H9 (cell line): ENCODE data around the gene KIF21B. TPM values are rescaled to one million over a fixed set of nuclear protein-coding genes. Genes with fewer than 3 reads are reported as not detected.

Experiments used
- DNase-seq: peaks from one replicate; pipeline ENCODE4 v3.0.0-alpha.2; 2017
- H2AFZ ChIP-seq: one replicate; pipeline ENCODE4 v1.6.1; 2013; ENCODE audit warnings: mild to moderate bottlenecking, low read length, control low read depth, moderate library complexity
- H2AK5ac ChIP-seq: 2 replicates; pipeline ENCODE4 v1.6.1; 2013; ENCODE audit warnings: low read length, control low read depth, mixed read lengths; ENCODE audit not compliant: insufficient read length
- H2BK120ac ChIP-seq: one replicate; pipeline ENCODE4 v1.6.1; 2013; ENCODE audit warnings: low read depth, mild to moderate bottlenecking, low read length, control low read depth, inconsistent platforms; ENCODE audit not compliant: poor library complexity, severe bottlenecking
- H2BK12ac ChIP-seq: 2 replicates; pipeline ENCODE4 v1.6.1; 2013; ENCODE audit warnings: low read length, control low read depth, mixed read lengths, low read depth; ENCODE audit not compliant: insufficient read length
- H2BK15ac ChIP-seq: 2 replicates; pipeline ENCODE4 v1.6.1; 2013; ENCODE audit warnings: low read depth, low read length, control low read depth
- H2BK20ac ChIP-seq: one replicate; pipeline ENCODE4 v1.6.1; 2013; ENCODE audit warnings: low read depth, mild to moderate bottlenecking, low read length, control low read depth, inconsistent platforms; ENCODE audit not compliant: poor library complexity, severe bottlenecking
- H2BK5ac ChIP-seq: 2 replicates; pipeline ENCODE4 v1.6.1; 2013; ENCODE audit warnings: low read length, control low read depth, mixed read lengths; ENCODE audit not compliant: insufficient read length
- H3K14ac ChIP-seq: 2 replicates; pipeline ENCODE4 v1.6.1; 2013; ENCODE audit warnings: low read length, control low read depth; ENCODE audit not compliant: insufficient read depth
- H3K18ac ChIP-seq: 2 replicates; pipeline ENCODE4 v1.6.1; 2013; ENCODE audit warnings: low read depth, mild to moderate bottlenecking, mixed read lengths, low read length, control low read depth; ENCODE audit not compliant: insufficient read length
- H3K23ac ChIP-seq: 2 replicates; pipeline ENCODE4 v1.6.1; 2013; ENCODE audit warnings: low read length, control low read depth, mixed read lengths, low read depth; ENCODE audit not compliant: insufficient read length
- H3K23me2 ChIP-seq: 2 replicates; pipeline ENCODE4 v1.6.1; 2013; ENCODE audit warnings: low read depth, mild to moderate bottlenecking, mixed read lengths, low read length, control low read depth; ENCODE audit not compliant: insufficient read length, poor library complexity, severe bottlenecking
- H3K27ac ChIP-seq: 2 replicates; pipeline ENCODE4 v1.5.1; 2013; ENCODE audit warnings: low read length, control low read depth, mixed read lengths, low read depth; ENCODE audit not compliant: insufficient read length
- H3K27me3 ChIP-seq: 2 replicates; pipeline ENCODE4 v1.6.1; 2013; ENCODE audit warnings: low read length, control low read depth, inconsistent platforms; ENCODE audit not compliant: insufficient read depth
- H3K4ac ChIP-seq: 2 replicates; pipeline ENCODE4 v1.6.1; 2013; ENCODE audit warnings: low read depth, mild to moderate bottlenecking, control low read depth, inconsistent platforms, low read length, moderate library complexity
- H3K4me1 ChIP-seq: 2 replicates; pipeline ENCODE4 v1.6.1; 2013; ENCODE audit warnings: low read length, control low read depth, inconsistent platforms; ENCODE audit not compliant: insufficient read depth
- H3K4me2 ChIP-seq: 2 replicates; pipeline ENCODE4 v1.6.1; 2013; ENCODE audit warnings: low read length, control low read depth, mixed read lengths; ENCODE audit not compliant: insufficient read length, insufficient read depth
- H3K56ac ChIP-seq: 2 replicates; pipeline ENCODE4 v1.6.1; 2013; ENCODE audit warnings: low read depth, mild to moderate bottlenecking, mixed read lengths, low read length, control low read depth; ENCODE audit not compliant: insufficient read length
- H3K79me1 ChIP-seq: 2 replicates; pipeline ENCODE4 v1.6.1; 2013; ENCODE audit warnings: low read depth, mild to moderate bottlenecking, moderate library complexity, low read length, control low read depth, inconsistent platforms; ENCODE audit not compliant: insufficient read depth, poor library complexity, severe bottlenecking
- H3K79me2 ChIP-seq: 2 replicates; pipeline ENCODE4 v1.6.1; 2013; ENCODE audit warnings: low read length, control low read depth, inconsistent platforms; ENCODE audit not compliant: insufficient read depth
- H3K9ac ChIP-seq: 2 replicates; pipeline ENCODE4 v1.6.1; 2013; ENCODE audit warnings: low read length, control low read depth, mixed read lengths; ENCODE audit not compliant: insufficient read length; ENCODE audit errors: extremely low read depth
- H3K9me3 ChIP-seq: one replicate; pipeline ENCODE4 v1.6.1; 2013; ENCODE audit warnings: low read depth, low read length, inconsistent platforms; ENCODE audit not compliant: control insufficient read depth
- H3T11ph ChIP-seq: one replicate; pipeline ENCODE4 v1.6.1; 2013; ENCODE audit warnings: mild to moderate bottlenecking, low read length, control low read depth, inconsistent platforms
- H4K20me1 ChIP-seq: one replicate; pipeline ENCODE4 v1.6.1; 2013; ENCODE audit not compliant: control insufficient read depth, insufficient read length, insufficient read depth
- H4K5ac ChIP-seq: 2 replicates; pipeline ENCODE4 v1.6.1; 2013; ENCODE audit warnings: low read depth, mild to moderate bottlenecking, mixed read lengths, low read length, control low read depth; ENCODE audit not compliant: insufficient read length
- H4K8ac ChIP-seq: replicated peaks from 2 replicates; pipeline ENCODE4 v1.6.1; 2013; ENCODE audit warnings: low read length, control low read depth, mixed read lengths, low read depth; ENCODE audit not compliant: insufficient read length
- H4K91ac ChIP-seq: 2 replicates; pipeline ENCODE4 v1.6.1; 2013; ENCODE audit warnings: low read depth, mild to moderate bottlenecking, moderate library complexity, mixed read lengths, low read length, control low read depth; ENCODE audit not compliant: insufficient read length
- H3K27ac Mint-ChIP-seq, 3 experiments: 2 replicates in 2 of 3; 3 replicates in 1 of 3; pipeline ENCODE4 v1.8.0; 2020 to 2021; ENCODE audit warnings: mixed read lengths in 3 of 3, mild to moderate bottlenecking in 1 of 3, moderate library complexity in 1 of 3
- H3K27me3 Mint-ChIP-seq: 2 replicates; pipeline ENCODE4 v1.8.0; 2021; ENCODE audit warnings: low read depth, mild to moderate bottlenecking, moderate library complexity, mixed read lengths
- H3K36me3 Mint-ChIP-seq, 3 experiments: 2 replicates in 2 of 3; 3 replicates in 1 of 3; pipeline ENCODE4 v1.8.0; 2020 to 2021; ENCODE audit warnings: low read depth in 3 of 3, mixed read lengths in 3 of 3; ENCODE audit not compliant: insufficient read depth in 1 of 3
- H3K4me1 Mint-ChIP-seq, 2 experiments: 2 replicates each; pipeline ENCODE4 v1.8.0; 2020; ENCODE audit warnings: mixed read lengths in 2 of 2
- H3K4me3 Mint-ChIP-seq, 2 experiments: 2 replicates in 1 of 2; 3 replicates in 1 of 2; pipeline ENCODE4 v1.8.0; 2020 to 2021; ENCODE audit warnings: mild to moderate bottlenecking in 2 of 2, mixed read lengths in 2 of 2, moderate library complexity in 1 of 2
- H3K9me3 Mint-ChIP-seq, 2 experiments: 2 replicates in 1 of 2; 3 replicates in 1 of 2; pipeline ENCODE4 v1.8.0; 2020; ENCODE audit warnings: mild to moderate bottlenecking in 2 of 2, mixed read lengths in 2 of 2, moderate library complexity in 1 of 2
- CTCF ChIP-seq: fragments of 200-600 bp; sonication (generic); conservative IDR thresholded peaks from 3 replicates; pipeline ENCODE4 v1.8.0; 2021; ENCODE audit warnings: antibody characterized with exemption, mild to moderate bottlenecking
- WGBS: extraction: QIAGEN DNeasy Blood & Tissue Kit; methylation state at CpG from one replicate; pipeline ENCODE4 v1.1.7; 2013; ENCODE audit warnings: missing lambda C conversion rate, low lambda C conversion rate, mixed read lengths; ENCODE audit not compliant: insufficient read length; ENCODE audit errors: extremely low coverage; 5-methylcytosine and 5-hydroxymethylcytosine counted together
- total RNA-seq: library from RNA; stranded (reverse); gene quantifications from 2 replicates; pipeline ENCODE4 v1.2.1, GENCODE V29; 2021

The KIF21B gene
- total RNA-seq, 1 experiment from 2014 or later, result 7.5 TPM

GRCh38 chr1:200945111-200945510 is 78.4 kb downstream of the KIF21B start:
- TF ChIP-seq CTCF, result no peak
- H3K27ac Mint-ChIP-seq, result no peak overlapping the region; a peak in 1 of 7 replicates
- H3K4ac ChIP-seq, result no peak overlapping the region
- no peak overlapping the region for H3K56ac ChIP-seq
- H2BK120ac ChIP-seq, result no peak overlapping the region
- no peaks in the 10 kb centered on the region for H3K79me2 ChIP-seq
- H3K23me2 ChIP-seq, result no peaks in the 10 kb centered on the region
- H3K36me3 Mint-ChIP-seq, result peaks cover 2 to 20% (median 6%) of the 10 kb centered on the region in 3 experiments; a peak in 4 of 7 replicates
- H3T11ph ChIP-seq, result no peak overlapping the region
- H3K9me3 Mint-ChIP-seq, result peaks cover 20% of the 10 kb centered on the region in 2 experiments
- H3K23ac ChIP-seq, result no peak overlapping the region
- no peak overlapping the region for H3K4me2 ChIP-seq
- no peaks in the 10 kb centered on the region for H3K79me1 ChIP-seq
- DNase-seq, result no peak
- H2BK12ac ChIP-seq, result no peak overlapping the region
- no peak overlapping the region for H4K91ac ChIP-seq
- peaks cover 8% of the 10 kb centered on the region for H3K9me3 ChIP-seq
- no peak overlapping the region for H3K14ac ChIP-seq
- no peak overlapping the region for H4K5ac ChIP-seq
- H3K27me3 Mint-ChIP-seq, result no peaks in the 10 kb centered on the region; the same call in 1 of the 2 replicates
- H2BK5ac ChIP-seq, result no peak overlapping the region
- no peak overlapping the region for H3K18ac ChIP-seq
- no peaks in the 10 kb centered on the region for H4K20me1 ChIP-seq
- no peak overlapping the region for H3K4me3 Mint-ChIP-seq
- no CpG with 5 or more reads among the region's 3 CpGs for WGBS
- H3K4me1 ChIP-seq, result no peaks in the 10 kb centered on the region
- H2AK5ac ChIP-seq, result no peak overlapping the region
- H2BK20ac ChIP-seq, result no peak overlapping the region
- no peak overlapping the region for H3K9ac ChIP-seq
- H3K27me3 ChIP-seq, result no peaks in the 10 kb centered on the region
- no peak overlapping the region for H4K8ac ChIP-seq
- H3K4me1 Mint-ChIP-seq, result no peaks in the 10 kb centered on the region
- H3K27ac ChIP-seq, result no peak overlapping the region
- H2AFZ ChIP-seq, result no peak overlapping the region
- H2BK15ac ChIP-seq, result no peak overlapping the region
